Retinal pigment epithelial cell (primary cell): ENCODE results near the gene PRRX2.

Experiments used
- DNase-seq: peaks from one replicate; pipeline ENCODE4 v3.0.0-alpha.2; 2010; ENCODE audit warnings: low read depth
- H3K4me3 ChIP-seq: 2 replicates; pipeline ENCODE4 v1.5.1; 2011; ENCODE audit warnings: mild to moderate bottlenecking, low read length, control low read depth, moderate library complexity
- TF ChIP-seq, protein P1 (sequence below): conservative IDR thresholded peaks from 2 replicates; pipeline ENCODE4 v1.5.1; 2011; ENCODE audit warnings: low read depth, low read length, control low read depth, inconsistent platforms

The PRRX2 gene

DNA sequence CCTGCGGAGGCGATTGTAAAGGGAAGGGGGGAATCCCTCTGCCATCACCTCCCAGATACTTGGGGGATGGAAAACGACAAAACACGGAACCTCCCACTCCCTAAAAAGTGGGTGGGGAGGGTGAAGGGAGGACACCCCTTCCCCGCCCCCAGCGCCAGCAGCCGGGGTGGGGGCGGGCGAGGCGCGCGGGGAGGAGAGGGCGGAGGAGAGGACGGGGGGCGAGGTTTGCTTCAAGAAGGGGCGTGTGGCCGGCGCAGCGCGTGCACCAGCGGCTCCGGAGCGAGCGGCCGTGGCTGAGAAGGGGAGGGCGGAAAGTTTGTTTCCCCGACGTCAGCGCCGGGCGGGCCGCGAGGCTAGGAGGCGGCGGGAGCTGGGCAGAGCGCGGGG lies at the start of gene PRRX2:
Gene PRRX2 (plus strand): TSS at position 259 of the 387 bp plus-strand sequence. CDS start 221 bp downstream, outside the sequence.
- H3K4me3 ChIP-seq, result no peak within 1 kb of the TSS
- DNase-seq, result no peak
- TF ChIP-seq, protein P1, sequence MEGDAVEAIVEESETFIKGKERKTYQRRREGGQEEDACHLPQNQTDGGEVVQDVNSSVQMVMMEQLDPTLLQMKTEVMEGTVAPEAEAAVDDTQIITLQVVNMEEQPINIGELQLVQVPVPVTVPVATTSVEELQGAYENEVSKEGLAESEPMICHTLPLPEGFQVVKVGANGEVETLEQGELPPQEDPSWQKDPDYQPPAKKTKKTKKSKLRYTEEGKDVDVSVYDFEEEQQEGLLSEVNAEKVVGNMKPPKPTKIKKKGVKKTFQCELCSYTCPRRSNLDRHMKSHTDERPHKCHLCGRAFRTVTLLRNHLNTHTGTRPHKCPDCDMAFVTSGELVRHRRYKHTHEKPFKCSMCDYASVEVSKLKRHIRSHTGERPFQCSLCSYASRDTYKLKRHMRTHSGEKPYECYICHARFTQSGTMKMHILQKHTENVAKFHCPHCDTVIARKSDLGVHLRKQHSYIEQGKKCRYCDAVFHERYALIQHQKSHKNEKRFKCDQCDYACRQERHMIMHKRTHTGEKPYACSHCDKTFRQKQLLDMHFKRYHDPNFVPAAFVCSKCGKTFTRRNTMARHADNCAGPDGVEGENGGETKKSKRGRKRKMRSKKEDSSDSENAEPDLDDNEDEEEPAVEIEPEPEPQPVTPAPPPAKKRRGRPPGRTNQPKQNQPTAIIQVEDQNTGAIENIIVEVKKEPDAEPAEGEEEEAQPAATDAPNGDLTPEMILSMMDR, result no peak

DNA sequence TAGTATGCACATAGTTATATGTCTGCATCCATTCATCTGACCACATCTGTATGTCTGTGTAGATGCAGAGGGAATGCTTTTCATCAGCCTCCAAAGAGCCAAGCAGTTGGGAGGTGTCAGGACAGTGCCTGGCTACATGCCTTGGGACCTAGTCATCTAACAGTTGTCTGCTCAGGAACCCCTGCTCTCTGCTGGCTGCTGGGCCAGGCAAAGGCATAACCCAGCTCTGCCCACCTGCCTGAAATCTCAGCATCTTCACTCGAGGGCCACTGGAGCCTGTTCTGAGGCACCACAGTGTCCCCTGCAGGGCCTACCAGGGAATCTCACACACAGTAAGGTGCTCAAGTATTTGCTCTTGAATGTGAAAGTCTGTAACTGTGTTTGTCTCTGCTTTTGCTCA lies 48.3 kb upstream of the PRRX2 start:
- H3K4me3 ChIP-seq, result no peak overlapping the region
- DNase-seq, result no peak
- TF ChIP-seq, protein P1, result peak; percentile 84

GRCh38 chr9:129619787-129620668 lies 45.4 kb upstream of the PRRX2 start:
- TF ChIP-seq, protein P1, result peak; percentile 32
- DNase-seq, result no peak
- peak overlapping the region; percentile 48 for H3K4me3 ChIP-seq

DNA sequence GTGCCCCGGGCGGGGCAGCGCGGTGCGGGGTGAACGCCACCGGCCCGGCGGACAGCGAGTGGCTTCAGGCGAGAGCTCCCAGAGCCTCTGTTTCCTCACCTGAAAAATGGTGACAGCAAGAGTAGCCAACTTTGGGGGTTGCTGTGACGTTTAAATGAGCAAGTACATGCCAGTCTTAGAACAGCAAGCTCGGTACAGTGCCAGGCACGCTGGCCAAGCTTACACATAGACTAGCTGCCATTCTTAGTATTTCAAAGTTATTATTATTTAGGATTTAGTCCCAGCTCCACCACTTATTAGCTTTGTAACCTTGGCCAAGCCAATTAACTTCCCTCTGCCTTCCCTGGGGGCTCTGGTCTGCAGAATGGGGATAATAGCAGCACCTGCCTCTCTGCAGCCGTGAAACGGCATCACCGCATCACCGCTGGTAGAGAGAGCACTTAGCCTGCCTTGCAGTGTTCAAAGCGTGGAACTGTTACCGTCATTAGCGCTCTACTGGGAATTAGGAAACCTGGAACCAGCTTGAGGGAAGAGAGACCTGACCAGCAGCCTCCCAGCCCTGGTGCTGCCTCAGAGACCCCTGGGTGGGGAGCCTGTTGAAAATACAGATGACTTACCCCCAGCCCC lies 44.7 kb upstream of the PRRX2 start, which contains the start of gene C9orf50:
Gene C9orf50 (minus strand): TSS at position 433 of the 627 bp plus-strand sequence. CDS start 527 bp downstream, outside the sequence.
- TF ChIP-seq, protein P1, result no peak
- DNase-seq, result no peak
- peak within 1 kb of the TSS; percentile 48 for H3K4me3 ChIP-seq

- H3K4me3 ChIP-seq, result no peak overlapping the region
- TF ChIP-seq, protein P1, result no peak
- DNase-seq, result no peak
Measured at GRCh38 chr9:129623331-129623730, 42.1 kb upstream of the PRRX2 start.

- no peak overlapping the region for H3K4me3 ChIP-seq
- TF ChIP-seq, protein P1, result peak; percentile 92
- DNase-seq, result no peak
Measured at GRCh38 chr9:129624168-129624759, 41.2 kb upstream of the PRRX2 start.
